Measurements from ENCODE around the gene VPS41.

Gene VPS41

GRCh38 chr7:38740041-38740440 is 168.9 kb downstream of the VPS41 start:
- no peak overlapping the region for H3K4me3 ChIP-seq (ENCODE audit: low read depth, low read length)
- TF ChIP-seq, protein P1, sequence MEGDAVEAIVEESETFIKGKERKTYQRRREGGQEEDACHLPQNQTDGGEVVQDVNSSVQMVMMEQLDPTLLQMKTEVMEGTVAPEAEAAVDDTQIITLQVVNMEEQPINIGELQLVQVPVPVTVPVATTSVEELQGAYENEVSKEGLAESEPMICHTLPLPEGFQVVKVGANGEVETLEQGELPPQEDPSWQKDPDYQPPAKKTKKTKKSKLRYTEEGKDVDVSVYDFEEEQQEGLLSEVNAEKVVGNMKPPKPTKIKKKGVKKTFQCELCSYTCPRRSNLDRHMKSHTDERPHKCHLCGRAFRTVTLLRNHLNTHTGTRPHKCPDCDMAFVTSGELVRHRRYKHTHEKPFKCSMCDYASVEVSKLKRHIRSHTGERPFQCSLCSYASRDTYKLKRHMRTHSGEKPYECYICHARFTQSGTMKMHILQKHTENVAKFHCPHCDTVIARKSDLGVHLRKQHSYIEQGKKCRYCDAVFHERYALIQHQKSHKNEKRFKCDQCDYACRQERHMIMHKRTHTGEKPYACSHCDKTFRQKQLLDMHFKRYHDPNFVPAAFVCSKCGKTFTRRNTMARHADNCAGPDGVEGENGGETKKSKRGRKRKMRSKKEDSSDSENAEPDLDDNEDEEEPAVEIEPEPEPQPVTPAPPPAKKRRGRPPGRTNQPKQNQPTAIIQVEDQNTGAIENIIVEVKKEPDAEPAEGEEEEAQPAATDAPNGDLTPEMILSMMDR (IDR thresholded peaks at IDR 0.05; ENCODE audit: low read depth, low read length) = no peak

GRCh38 chr7:38736138-38736537 is 172.9 kb downstream of the VPS41 start:
- H3K4me3 ChIP-seq (ENCODE audit: low read depth, low read length) = no peak overlapping the region
- TF ChIP-seq, protein P1 (IDR thresholded peaks at IDR 0.05; ENCODE audit: low read depth, low read length) = no peak

DNA sequence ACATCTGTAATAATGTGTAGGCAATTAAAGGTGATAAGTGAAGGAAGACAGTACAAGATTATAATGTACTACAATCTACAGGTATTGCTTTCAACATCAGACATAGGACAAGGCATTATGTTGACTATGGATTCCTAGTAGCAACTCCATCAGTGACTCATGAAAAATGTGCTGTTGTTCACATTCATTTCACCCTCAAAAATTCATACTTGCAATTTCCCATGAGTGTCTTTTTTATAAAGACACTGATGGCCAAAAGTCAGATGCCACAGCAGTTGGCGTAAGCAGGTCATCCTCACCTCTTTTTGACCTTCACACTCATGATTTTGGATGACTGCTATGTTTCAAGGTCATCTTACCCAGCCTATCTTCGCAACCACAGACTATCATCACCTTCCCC is 177.8 kb downstream of the VPS41 start:
- H3K4me3 ChIP-seq (ENCODE audit: low read depth, low read length) = no peak overlapping the region
- TF ChIP-seq, protein P1 (IDR thresholded peaks at IDR 0.05; ENCODE audit: low read depth, low read length) = no peak

DNA sequence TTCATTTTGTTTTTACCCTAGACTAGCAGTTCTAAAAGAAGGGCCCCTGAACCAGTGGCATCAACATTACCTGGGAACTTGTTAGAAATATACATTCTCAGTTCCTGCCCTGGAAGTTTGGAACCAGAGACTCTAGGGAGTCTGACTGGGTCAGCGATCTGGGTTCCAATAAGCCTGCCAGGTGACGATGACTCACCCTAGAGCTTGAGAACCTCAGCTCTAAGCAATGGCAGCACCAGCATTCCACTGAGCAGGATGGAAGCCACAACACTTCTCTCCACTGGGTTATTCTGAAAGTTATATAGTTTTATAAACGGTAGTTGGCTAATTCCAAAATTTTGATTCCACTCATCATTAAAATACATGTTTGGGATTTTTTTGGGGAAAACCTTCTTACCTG is 180.8 kb downstream of the VPS41 start:
- TF ChIP-seq, protein P1 (IDR thresholded peaks at IDR 0.05; ENCODE audit: low read depth, low read length) = no peak
- no peak overlapping the region for H3K4me3 ChIP-seq (ENCODE audit: low read depth, low read length)

DNA sequence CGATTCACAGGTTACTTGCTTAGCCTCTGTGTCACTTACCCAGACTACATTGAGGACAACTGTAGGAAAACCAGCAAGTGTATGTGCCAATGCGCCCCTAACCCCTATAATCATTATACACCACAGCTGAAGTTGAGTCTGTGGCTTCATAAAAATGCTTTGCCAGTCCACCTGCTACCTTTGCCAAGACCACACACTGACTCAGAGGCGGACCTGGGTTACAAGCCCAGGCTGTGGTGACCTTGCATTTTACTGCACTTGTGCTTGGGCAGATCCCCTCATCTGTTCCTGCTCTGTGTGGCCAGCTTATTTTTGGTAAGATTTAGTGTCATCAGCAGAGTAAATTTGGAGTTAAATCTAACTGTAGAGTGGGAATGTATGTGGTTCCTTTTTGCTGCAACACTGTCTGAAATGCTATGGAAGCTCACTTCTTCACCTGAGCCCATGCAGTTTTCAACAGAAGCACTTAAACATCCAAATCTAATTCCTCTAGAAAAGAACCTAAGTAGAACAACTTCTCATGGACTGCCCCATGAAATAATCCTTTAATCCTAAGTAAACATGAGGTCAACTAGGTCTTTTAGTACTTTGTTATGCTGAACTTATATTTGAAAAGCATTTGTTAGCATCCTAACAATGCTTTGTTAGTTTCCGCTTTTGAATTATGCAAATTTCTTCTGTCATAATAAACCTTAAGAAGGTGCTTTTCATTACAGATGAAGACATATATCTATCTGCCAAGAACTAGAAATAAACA is 181.6 kb downstream of the VPS41 start:
- TF ChIP-seq, protein P1 (IDR thresholded peaks at IDR 0.05; ENCODE audit: low read depth, low read length) = no peak
- no peak overlapping the region for H3K4me3 ChIP-seq (ENCODE audit: low read depth, low read length)

- H3K4me3 ChIP-seq (ENCODE audit: low read depth, low read length) = no peak overlapping the region
- TF ChIP-seq, protein P1 (IDR thresholded peaks at IDR 0.05; ENCODE audit: low read depth, low read length) = no peak
These were observed 185.7 kb downstream of the VPS41 start for GRCh38 chr7:38723327-38723726.

DNA sequence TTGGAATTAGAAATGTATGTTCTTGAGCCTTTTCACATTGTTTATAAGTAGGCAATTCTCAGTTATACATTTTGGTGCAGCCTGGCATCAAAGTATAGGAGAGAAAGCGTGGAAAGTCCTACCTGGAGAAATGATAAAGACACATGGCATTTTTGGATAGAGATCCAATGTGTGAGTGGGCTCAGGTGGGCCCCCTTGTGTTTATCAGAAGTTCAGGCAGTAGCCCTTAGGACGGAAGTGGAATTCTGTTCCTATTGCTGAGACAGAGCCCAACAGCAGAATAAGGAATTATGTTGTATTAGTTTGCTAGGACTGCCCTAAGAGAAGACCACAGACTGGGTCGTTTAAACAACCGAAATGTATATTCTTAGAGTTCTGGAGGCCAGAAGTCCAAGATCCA is 192.6 kb downstream of the VPS41 start:
- H3K4me3 ChIP-seq (ENCODE audit: low read depth, low read length) = no peak overlapping the region
- TF ChIP-seq, protein P1 (IDR thresholded peaks at IDR 0.05; ENCODE audit: low read depth, low read length) = no peak
